Kidney tubule cell (primary cell): Measurements from ENCODE around the gene PTPRJ.
"Not testable (repeated sequence)": the region's sequence is repeated elsewhere in the genome, so short reads cannot be mapped to it uniquely, and the experiment has no call there.

ENCODE experiments used
- DNase-seq: peaks from one replicate; pipeline ENCODE4 v3.0.0-alpha.2; 2018; ENCODE audit warnings: low spot score

Gene PTPRJ

DNA sequence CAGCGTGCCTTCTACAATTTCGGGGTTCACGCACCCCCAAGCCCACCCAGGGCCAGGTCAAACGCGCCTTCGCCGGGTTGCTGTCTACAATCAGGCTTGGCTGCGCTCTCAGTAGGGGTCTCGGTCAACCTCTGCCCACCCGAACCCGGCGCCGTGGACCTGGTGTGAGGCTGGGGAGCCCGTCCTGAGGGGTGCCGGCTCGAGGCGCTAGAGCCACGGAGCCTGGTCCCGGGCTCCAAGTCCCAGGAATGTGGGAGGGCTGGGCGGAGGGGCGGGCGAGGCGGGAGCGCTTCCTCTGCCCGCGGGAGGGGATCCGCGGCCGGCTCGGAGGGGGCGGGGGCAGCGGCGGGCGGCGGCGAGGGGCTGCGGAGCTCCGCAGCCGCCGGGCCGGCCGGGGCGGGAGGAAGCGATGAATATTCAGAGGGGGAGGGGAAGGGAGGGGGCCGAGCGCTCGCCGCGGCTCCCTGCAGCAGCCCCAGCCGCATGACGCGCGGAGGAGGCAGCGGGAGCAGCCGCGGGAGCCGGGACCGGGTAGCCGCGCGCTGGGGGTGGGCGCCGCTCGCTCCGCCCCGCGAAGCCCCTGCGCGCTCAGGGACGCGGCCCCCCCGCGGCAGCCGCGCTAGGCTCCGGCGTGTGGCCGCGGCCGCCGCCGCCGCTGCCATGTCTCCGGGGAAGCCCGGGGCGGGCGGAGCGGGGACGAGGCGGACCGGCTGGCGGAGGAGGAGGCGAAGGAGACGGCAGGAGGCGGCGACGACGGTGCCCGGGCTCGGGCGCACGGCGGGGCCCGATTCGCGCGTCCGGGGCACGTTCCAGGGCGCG lies at the start of gene PTPRJ:
PTPRJ (plus strand) TSS at position 472 of the 819 bp plus-strand sequence. CDS start 354 bp downstream, outside the sequence.
- peak; percentile 83 for DNase-seq

DNA sequence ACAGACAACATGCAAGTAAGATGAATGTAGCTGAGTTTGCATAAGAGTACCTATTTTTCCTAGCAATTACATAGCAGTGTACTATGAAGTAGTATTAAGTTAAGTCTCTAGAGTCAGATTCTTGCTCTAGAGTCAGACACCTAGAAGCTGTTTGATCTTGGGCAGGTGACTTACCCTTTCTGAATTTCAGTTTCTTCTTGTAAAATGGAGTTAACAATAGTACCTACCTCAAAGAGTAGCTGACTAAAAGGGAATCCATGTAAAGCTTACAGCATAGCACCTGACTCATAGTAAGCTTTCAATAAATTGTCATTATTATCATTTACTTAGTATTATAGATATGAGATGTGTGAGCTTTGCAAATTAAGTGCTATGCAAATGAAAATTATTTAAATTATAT lies 47.8 kb upstream of the PTPRJ start:
- DNase-seq: no peak

DNA sequence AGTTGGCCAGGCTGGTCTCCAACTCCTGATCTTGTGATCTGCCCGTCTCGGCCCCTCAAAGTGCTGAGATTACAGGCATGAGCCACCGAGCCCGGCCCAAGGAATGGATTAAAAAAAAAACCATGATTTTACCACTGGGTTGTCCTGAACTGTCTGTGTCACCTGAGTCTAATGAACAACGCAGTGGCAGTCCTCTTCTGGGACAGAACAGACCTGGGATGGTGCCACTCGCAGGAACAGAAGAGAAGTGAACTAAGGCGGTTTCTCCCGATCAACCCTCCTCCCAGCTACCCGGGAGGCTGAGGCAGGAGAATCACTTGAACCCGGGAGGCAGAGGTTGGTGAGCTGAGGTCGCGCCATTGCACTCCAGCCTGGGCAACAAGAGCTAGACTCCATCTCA lies 46.6 kb upstream of the PTPRJ start:
- not testable (repeated sequence) for DNase-seq

DNA sequence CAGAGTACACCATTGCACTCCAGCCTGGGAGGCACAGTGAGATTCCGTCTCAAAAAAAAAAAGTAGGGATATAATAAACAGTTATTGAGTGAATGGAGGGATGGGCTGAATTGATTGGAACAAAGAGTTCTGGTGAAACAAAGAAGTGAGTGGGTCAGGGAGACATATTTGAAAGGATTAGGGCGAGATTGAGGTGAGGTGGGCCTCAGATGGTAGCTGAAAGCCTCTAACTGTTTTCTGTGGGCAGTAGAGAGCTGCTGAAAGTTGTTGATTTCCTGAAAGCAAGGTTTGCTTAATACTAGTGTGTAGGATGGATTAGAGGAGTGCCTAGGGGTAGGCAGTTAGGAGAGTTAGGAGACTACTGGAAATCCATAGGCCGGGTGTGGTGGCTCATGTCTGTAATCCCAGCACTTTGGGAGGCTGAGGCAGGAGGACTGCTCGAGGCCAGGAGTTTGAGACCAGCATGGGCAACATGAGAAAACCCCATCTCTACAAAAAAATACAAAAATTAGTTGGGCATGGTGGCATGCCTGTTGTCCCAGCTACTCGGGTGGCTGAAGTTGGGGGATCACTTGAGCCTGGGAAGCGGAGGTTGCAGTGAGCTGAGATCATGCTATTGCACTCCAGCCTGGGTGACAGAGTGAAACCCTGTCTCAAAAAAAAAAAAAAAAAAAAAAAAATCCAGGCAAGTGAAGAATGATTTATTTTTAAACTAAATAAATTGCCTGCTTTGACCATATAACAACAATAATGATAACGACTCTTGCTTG lies 41.4 kb upstream of the PTPRJ start:
- DNase-seq: no peak

DNA sequence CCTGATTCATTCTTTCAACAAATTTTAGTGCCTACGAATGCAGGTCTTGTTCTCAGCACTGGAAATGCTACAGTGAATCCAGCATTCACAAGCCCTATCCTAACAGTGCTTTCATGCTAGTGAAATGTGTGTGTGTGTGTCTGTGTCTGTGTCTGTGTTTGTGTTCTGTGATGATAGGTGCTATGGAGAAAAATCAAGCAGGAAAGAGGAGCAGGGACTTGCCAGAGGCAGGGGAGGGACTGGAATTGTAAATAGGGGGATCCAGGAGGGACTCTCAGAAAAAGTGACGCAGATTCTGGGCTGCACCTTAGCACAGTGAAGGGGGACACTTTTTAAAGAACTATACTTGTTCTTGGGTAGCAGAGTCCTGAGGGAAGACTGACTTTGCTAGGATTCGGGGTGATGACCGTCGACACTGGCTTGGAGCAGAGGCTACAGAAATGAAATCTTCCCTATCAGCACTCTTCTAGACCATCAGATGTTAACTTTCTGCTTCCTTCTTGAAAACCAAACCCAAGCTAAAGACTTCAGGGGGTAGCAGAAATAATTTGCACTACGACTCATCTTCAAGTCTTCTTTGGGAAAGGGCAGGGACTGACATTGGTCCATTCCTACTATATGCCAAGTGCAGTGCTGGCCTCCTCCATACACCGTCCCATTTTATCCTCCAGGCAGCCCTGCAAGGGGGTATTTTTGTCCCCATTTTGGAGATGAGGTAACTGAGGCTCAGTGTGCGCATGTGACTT lies 39.3 kb upstream of the PTPRJ start:
- no peak for DNase-seq

DNA sequence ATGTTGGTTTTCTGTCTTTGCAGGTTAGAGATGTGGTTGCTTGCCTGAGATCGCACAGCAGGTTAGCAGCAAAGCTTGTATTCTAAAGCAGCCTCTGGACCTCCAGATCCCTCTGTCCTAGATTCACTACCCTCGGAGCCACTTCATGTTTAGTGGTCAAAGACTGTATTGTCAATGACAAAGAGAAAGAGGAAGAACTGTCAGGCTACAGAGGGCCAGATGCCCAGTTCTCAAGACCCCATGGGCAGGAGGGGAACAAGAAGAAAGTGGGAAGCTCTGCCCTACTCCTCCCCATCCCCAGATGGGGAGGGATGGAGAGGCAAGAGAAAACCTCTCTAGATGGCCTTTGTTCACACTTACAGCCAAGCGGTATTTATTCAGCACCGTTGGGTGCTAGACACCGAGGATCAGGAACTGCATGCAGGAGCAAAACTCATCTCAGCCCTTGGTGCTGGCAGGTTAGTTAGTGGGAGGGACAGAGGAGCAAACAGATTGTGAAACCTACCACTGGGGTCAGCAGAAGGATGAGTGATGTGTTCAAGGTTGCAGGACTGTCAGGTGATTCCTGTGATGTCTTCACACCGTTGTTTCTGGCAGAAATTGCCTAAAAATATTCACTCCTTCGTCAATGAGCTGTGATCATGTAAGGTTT lies 38.3 kb upstream of the PTPRJ start:
- DNase-seq: peak; percentile 27

DNA sequence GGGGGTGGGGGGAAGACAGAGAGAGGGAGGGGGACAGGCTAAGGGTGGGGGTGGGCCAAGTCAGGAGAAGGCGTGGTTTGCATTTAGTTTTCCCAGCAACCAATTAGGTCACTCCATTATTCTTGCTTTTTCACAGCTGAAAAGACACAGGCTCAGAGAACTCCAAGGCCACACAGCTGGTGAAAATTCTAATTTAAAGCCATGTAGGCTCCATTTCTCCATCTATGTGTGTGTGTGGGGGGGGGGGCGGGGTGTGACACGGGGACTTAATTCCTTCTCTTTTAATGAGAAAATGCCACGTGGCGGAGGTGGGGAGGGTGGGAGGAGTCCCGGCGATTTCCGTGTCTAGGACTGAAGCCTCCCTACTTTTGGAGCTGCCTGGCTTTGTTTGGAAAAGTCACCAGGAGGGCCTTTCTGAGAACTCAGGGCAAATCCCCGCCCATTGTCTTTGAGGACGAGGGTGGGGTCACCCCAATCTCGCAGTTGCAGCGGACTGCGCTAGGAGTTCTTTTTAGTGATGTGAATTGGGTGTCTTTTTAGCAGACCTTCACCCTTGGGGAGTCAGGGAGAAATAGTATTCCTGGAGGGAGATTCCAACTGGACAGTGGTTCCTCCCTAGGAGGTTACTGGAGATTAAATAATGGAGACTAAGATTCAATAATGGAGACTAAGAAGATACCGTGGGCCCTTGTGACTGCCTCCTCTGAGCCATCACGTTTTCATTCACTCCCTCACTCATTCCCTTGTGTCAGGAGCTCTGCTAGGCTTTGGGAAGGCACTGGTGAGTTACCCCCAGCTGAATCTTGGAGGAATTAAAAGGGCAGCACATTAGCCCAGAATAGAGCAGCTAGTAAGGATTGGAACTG lies 36.4 kb upstream of the PTPRJ start:
- no peak for DNase-seq

DNA sequence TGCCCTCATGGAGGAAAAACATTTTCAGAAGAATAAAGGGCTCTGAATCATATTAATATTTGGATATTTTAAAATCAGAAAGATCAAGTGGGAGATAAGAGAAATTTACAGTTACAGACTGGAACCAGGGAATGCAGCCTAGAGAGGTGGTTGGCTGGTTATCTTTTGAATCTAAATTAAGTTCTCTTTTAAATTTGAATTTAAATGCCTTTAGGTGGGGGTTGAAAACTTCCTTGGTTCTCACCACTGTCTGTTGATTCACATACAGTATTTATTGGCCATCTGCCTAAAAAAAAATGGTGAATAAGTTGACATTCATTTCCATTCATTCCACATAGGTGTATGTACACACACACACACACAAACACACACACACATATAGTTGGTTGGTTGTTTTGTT lies 35.7 kb upstream of the PTPRJ start:
- peak; percentile 39 for DNase-seq

DNA sequence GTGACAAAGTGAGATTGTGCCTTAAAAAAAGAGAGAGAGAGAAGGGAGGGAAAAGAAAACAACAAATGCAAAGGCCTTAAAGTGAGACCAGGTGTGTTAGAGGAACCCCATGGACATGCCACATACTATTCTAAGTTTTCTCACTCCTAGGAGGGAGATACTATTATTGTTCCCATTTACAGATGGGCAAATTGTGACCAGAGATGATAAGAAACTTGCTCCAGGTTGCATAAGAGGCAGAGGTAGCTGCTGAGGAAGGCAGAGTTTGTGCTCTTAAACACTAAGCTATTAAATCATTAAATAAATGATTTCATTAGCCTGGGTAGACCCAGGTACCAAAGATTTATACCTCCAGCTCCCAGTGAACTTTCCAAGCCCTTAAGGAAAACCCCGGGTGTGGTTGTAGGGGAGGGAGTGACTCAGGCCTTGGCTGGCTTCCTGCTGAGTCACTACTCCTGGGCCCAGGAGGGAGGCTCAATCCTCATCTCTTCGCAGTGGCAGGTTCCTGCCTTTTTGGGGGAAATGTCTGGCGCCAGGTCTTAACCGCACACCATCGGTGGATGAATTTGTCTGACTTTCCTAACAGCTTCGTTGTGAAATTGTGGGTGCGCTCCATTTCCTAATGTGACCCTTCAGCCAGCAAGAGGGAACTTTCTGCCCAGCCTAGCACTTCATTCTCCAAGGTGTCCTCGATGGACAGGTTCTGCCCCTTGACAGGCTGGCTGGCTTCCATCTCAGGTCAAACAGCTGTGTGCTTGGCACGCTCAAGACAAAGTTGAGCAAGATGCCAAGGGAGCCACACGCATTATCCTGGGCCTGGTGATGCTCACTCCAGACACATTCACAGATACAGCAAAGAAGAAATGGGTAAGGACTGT lies 33.4 kb upstream of the PTPRJ start:
- peak; percentile 99 for DNase-seq

DNA sequence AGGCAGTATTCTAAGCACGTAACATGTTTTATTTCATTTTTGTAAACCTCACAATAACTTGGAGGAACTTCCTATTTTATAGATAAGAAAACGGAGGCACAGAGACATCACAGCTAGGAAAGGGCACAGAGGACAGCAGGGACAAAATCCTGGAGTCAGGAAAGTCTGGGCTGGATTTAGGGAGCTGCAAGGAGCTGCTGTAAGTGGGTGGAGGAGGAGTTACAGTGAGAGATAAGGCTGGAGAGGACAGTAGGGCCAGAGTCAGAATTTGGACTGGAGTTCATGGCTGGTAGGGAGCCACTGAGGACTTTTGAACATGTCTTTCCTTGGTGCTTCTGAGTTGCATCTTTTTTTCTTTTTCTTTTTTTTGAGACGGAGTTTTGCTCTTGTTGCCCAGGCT lies 32.2 kb upstream of the PTPRJ start:
- no peak for DNase-seq

DNA sequence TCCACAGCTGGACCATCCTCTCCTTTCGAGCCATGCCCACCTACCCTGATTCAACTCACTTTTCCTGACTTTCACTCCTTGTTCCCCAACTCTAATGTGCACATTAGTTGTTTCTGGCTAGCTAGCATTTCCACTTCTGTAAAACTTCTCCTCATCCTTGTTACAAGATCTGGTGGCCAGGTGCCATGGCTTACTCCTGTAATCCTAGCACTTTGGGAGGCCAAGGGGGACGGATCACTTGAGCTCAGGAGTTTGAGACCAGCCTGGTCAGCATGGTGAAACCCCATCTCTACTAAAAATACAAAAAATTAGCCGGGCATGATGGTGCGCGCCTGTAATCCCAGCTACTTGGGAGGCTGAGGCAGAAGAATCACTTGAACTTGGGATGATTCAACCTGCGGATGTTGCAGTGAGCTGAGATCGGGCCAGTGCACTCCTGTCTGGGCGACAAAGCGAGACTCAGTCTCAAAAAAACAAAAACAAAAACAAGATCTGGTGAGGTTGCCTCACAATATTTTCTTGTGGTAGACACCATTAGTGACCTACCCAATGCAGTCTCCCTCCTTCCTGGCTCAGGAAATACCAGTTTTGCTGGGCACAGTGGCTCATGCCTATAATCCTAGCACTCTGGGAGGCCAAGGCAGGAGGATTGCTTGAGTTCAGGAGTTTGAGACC lies 31.2 kb upstream of the PTPRJ start:
- DNase-seq: not testable (repeated sequence)

DNA sequence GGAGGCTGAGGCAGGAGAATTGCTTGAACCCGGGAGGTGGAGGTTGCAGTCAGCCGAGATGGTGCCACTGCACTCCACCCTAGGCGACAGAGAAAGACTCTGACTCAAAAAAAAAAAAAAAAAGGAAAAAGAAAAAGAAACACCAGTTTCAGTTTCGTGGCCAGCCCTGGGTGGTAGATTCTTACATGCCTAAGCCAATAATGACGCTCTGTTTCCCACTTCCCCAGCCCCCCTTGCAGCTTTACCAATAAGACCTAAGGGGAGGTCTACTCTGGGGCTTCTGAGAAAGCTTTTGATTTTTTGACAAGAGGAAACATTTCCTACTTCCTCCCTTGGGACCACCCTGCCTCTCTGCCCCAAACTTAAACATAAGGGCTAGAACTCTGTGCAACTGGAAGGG lies 30.0 kb upstream of the PTPRJ start:
- no peak for DNase-seq

DNA sequence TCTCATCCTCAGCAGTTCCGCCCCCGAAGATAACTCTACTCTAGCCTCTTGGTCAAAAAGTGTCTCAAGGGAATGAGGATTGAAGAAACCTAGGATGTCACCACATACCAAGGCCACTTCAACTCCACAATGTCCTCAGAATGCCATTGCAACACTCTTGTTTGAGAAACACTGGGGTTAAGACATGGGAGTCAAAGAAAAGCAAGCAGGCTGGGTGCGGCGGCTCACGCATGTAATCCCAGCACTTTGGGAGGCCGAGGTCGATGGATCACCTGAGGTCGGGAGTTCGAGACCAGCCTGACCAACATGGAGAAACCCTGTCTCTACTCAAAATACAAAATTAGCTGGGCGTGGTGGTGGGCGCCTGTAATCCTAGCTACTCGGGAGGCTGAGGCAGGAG lies 28.9 kb upstream of the PTPRJ start:
- DNase-seq: not testable (repeated sequence)

DNA sequence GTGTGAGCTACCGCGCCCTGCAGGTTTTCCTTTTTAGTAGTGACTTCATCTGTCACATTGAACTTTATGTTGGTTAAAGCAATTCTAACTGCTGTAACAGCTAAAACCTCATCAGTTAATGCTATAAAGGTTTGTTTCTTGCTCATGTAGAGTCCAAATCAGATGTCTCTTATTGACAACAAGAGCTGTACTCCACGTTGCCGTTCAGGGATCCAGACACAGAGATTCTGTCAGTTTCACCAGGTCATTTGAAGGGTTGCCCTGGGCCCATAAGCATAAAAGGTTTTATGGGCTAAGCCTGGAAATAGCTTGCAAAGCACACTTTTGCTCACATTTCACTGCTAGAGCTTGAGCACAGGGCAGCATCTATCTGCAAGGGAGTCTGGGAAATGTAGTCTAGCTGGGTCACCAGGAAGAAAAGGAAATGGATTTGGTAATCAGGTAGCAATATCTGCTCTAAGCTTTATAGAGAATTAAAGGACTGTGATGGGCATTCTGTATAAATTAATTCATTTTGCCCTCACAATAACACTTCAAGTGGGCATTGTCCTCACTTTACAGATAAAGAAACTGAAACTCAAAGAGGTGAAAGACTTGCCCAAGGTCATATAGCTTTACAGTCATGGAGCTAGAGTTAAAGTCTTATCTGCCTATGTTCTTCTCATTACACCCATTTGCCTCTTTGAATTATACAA lies 25.2 kb upstream of the PTPRJ start:
- no peak for DNase-seq

DNA sequence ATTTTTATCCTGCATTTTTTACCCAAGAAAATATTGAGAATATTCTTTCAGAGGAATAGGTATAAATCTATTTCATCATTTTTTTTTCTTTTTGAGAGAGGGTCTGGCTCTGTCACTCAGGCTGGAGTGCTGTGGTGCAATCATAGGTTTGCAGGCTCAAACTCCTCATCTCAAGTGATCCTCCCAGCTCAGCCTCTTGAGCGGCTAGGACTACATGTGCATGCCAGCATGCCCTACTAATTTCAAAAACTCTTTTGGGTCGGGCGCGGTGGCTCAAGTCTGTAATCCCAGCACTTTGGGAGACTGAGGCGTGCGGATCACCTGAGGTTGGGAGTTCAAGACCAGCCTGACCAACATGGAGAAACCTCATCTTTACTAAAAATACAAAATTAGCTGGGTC lies 20.3 kb upstream of the PTPRJ start:
- no peak for DNase-seq

DNA sequence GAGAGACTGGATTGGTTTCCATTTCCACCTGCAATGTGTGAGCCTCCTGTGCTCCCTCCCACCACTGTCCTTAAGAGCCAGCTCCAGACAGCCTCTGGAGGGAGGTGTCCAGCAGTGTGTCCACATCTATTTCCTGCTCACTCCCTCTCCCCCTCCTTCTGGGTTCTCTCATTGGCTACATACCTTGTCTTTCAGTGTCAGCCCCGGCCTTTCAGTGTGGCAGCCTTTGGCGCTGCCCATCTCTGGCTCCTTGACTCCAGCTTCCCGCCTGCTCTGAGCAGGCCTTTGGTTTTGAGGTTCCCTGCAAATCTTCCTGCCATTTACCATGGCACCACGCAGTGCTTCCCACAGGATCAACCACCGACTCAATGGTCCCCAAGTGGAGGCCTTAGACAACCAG lies 19.0 kb upstream of the PTPRJ start:
- peak; percentile 32 for DNase-seq

DNA sequence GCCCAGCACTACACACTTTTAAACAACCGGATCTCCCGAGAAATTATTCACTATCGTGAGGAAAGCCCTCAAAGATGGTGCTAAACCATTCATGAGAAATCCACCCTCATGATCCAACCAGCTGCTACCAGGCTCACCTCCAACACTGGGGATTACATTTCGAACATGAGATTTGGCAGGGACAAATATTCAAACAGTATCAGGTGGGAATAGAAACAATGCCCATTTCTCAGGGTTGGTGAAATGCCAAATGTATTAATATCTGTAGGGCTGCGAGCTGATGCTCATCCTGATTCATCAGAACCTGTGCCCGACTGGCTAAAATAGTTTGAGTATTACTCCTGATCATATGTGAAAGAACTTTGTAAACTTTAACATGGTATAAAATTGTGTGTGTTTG lies 15.8 kb upstream of the PTPRJ start:
- no peak for DNase-seq

DNA sequence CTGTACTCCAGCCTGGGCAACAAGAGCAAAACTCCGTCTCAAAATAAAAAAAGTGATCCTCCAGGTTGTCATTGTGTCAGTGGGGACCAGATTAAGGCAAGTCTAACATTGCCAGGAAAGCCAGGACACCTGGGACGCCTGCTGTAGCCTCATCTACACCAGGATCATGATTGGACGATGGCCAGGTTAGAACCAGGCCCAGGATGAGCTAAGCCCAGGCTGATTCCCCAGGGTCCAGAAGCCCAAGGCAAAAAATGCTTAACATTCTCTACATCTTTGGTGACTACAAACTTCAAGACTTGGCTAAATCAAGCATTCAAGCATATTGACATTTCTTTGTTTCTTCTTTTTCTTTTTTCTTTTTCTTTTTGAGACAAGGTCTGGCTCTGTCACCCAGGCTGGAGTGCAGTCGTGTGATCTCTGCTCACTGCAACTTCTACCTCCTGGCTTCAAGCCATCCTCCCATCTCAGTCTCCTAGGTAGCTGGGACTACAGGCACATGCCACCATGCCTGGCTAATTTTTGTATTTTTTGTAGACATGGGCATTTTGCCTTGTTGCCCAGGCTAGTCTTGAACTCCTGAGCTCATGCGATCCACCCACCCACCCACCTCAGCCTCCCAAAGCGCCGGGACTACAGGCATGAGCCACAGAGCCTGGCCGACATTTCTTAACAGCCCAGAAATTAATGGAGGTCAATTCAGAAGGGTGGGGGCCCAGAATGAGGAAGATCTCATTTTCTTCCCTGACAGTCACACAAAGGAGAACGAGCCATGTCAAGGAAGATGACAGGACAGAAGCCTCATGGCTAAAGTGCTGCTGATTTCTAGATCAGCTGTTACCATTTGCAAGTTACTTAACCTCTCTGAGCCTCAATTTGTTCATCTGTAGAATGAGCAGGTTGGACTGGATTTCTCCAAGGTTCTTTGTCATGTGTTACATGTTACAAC lies 12.5 kb upstream of the PTPRJ start:
- DNase-seq: peak; percentile 53
